Dermis microvascular lymphatic vessel endothelial cell (primary cell): ENCODE results near the gene ANKMY1. TPM values are rescaled to one million over a fixed set of nuclear protein-coding genes. Genes with fewer than 3 reads are reported as not detected.

Experiments
- DNase-seq, 2 donors: peaks; one replicate each; pipeline versions ENCODE4 v3.0.0 to v3.0.0-alpha.2; 2010; ENCODE audit warnings: low read depth in 2 of 2
- total RNA-seq: library from RNA; depleted of rRNA; stranded (reverse); fragments of >200 nt; gene quantifications from 2 replicates; pipeline ENCODE4 v1.2.1, GENCODE V29; 2014

The ANKMY1 gene
- total RNA-seq, 1 donor from 2014 or later = 3.2 TPM

- DNase-seq = peak in 1 of 2 donors; percentile 23
Measured at GRCh38 chr2:240449764-240450531, 107.8 kb downstream of the ANKMY1 start.

- DNase-seq = no peak
Measured at GRCh38 chr2:240448387-240449274, 109.2 kb downstream of the ANKMY1 start.

DNA sequence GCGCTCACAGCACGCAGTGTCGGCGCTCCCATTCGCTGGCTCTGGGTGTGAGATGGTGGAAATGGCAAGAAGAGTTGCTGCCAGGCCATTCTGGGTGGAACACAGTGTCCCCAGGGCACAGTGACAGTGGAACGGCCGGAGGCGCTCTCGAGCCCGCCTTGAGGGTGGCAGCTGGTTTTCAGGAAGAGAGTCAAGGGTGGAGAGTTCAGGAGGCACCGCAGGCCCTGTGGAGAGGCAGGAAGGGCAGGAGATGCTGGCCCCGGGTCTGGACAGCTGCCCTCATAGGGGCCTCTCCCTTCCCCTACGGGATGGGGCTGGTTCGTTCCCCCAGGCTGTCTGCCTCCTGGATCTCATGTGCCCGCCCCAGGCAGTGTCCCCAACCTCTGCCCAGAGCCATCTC is 109.9 kb downstream of the ANKMY1 start:
- DNase-seq = no peak

- DNase-seq = no peak
Measured at GRCh38 chr2:240447331-240447730, 110.5 kb downstream of the ANKMY1 start.

GRCh38 chr2:240446664-240447175 is 111.1 kb downstream of the ANKMY1 start:
- DNase-seq = no peak

DNA sequence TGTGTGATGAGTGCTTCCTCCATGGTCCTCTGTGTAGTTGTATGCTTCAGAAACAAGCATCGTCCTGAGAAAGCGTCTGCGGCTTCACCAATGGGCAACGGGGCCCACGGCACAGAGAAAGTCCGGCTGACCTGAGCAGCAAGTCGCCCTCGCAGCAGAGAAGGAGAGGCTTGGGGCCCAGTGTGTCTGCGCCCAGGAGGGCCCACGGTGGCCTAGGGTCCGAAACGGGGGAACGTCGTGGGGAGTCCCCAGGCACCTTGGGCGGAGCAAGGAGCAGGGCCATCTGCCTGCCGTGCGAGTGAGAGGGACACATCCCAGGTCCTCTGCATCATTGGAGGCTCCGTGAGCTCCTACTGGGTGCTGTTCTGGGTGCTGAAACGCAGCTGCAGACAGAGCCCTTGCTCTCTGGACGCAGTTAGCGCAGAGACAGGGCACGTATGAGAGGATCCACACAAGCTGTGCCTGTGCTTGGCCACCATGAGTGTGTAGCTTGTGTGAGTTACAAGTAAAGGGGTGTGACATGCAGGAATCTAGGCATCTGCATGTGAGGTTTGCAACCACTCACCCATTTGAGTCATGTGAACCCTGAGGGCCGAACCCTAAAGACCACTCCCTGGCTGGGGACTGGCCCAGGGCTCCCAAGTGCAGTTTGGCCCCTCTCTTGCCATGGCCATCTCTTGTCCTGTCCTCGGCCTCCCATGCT is 111.7 kb downstream of the ANKMY1 start:
- DNase-seq = no peak

GRCh38 chr2:240444464-240444863 is 113.3 kb downstream of the ANKMY1 start:
- DNase-seq = no peak

- DNase-seq = no peak
Measured at GRCh38 chr2:240443891-240444301, 113.9 kb downstream of the ANKMY1 start.

DNA sequence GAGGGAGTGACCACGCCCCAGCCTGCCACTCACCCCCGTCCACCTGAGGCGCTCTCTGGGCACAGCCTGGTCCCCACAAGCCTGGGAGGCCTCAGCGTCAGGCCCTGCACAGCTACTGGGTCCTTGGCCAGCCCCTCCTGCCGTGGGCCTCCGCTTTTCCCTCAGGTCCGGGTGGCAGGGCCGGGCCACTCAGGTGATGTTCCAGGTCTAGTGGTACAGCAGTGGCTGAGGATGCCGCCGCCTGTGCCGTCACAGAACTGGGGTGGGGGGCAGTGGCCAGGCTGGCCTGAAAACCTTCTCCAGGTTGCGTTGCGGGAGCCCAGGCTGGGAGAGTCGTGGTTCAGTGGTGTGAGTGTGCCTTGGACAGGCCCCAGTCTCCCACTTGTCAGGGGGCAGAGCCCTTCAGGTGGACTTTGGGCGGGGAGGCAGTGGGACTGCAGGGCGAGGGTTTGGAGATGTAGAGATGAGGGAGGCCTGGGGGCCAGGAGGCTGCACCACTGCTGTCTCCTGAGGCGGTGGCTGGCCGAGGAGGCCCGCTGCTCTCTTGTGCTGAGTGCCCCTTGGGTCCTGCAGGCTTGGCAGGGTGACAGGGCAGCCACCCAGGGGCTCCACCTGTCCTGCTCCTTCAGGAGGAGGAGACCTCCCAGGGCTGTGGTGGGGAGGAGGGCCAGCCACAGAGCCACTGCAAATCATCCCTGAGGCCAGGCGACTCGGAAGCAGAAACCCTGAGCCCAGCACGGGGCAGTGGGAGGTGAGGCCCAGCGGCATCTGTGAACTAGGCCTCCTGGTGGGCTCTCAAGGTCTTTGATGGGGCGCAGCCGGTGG is 114.7 kb downstream of the ANKMY1 start:
- no peak for DNase-seq

- no peak for DNase-seq
Measured at GRCh38 chr2:240441993-240442411, 115.8 kb downstream of the ANKMY1 start.

- DNase-seq = no peak
Measured at GRCh38 chr2:240441326-240441992, 116.3 kb downstream of the ANKMY1 start.

GRCh38 chr2:240440704-240441320 is 117.0 kb downstream of the ANKMY1 start:
- no peak for DNase-seq

DNA sequence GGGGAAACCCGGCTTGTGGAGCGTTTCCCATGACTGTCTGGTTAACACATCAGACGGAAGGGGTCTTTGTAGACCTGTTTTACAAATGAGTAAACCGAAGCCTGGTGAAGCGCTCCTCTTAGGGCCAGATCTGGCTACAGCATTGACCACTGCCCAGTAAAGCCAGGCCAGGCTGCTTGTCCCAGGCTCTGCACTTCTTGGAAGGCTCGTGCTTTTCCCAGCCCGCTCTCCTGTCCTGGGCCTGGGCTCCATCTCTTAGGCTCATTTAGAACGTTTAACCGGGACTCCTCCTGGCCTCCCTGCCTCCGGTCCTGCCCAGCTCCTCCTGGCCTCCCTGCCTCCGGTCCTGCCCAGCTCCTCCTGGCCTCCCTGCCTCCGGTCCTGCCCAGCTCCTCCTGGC is 117.5 kb downstream of the ANKMY1 start:
- DNase-seq = no peak

DNA sequence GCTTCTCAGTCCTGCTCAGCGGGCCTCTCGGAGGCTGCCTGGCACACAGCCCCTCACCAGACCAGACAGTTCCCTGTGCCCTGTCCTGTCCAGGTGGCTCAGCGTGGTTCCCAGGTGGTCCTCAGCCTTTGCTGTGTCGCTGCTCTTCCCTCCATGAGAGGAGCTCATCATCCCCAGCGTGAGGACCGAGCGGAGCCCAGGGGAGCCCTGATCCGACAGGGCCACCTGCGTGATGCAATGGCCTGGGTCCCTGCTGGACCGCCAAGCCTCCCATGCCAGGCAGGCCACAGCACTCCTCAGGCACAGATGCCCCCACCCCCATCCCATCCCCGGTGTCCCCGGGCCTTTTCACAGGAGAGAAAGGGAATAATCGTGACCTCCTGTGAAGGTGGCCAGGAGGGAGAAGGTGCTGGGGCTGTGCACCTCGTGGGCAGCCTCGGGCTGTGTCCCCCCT is 118.1 kb downstream of the ANKMY1 start:
- DNase-seq = no peak

- DNase-seq = no peak
Measured at GRCh38 chr2:240438810-240439697, 118.7 kb downstream of the ANKMY1 start.

GRCh38 chr2:240437861-240438809 is 119.7 kb downstream of the ANKMY1 start:
- peak; percentile 9 to 60 for DNase-seq

DNA sequence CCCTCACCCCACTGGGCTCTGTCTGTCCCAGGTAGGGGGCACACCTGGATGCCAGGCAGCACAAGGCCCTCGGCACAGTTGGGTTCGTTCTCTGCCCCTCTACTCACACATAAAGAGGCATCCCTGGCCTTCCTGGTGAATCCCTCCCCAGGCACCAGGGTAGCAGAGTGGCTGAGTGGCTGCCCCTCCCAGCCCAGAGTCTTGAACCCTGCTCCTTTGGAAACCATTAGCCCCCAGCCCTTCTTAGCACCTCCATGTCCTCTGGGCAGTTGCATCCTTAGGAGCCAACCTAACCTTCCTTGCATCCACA is 120.3 kb downstream of the ANKMY1 start:
- DNase-seq = no peak
